Dedifferentiated amniotic fluid mesenchymal stem cell (primary cell): ENCODE measurements around the gene COL24A1.
"Not testable (repeated sequence)": the region's sequence is repeated elsewhere in the genome, so short reads cannot be mapped to it uniquely, and the experiment has no call there.

Source experiments
- DNase-seq: peaks from one replicate; pipeline ENCODE4 v3.0.0-alpha.2; 2016; ENCODE audit errors: extremely low spot score

COL24A1 gene

GRCh38 chr1:85984636-85985035, 171.9 kb downstream of the COL24A1 start:
- no peak for DNase-seq

- DNase-seq, result no peak
Observed at GRCh38 chr1:85983316-85983715, 173.3 kb downstream of the COL24A1 start.

GRCh38 chr1:85976516-85977205, 179.9 kb downstream of the COL24A1 start:
- DNase-seq, result no peak

GRCh38 chr1:85975912-85976371, 180.6 kb downstream of the COL24A1 start:
- no peak for DNase-seq

GRCh38 chr1:85962457-85962856, 194.1 kb downstream of the COL24A1 start:
- no peak for DNase-seq

GRCh38 chr1:85957760-85958159, 198.8 kb downstream of the COL24A1 start:
- DNase-seq, result no peak

- DNase-seq, result not testable (repeated sequence)
Observed at GRCh38 chr1:85955218-85955617, 201.4 kb downstream of the COL24A1 start.

GRCh38 chr1:85952460-85952859, 204.1 kb downstream of the COL24A1 start:
- DNase-seq, result no peak

- no peak for DNase-seq
Observed at GRCh38 chr1:85947186-85947585, 209.4 kb downstream of the COL24A1 start.

GRCh38 chr1:85943945-85944344, 212.6 kb downstream of the COL24A1 start:
- DNase-seq, result no peak

GRCh38 chr1:85943526-85943925, 213.0 kb downstream of the COL24A1 start:
- no peak for DNase-seq

- DNase-seq, result peak; percentile 73
Observed at GRCh38 chr1:85940656-85941306, 215.8 kb downstream of the COL24A1 start.

- no peak for DNase-seq
Observed at GRCh38 chr1:85938829-85939228, 217.7 kb downstream of the COL24A1 start.

- no peak for DNase-seq
Observed at GRCh38 chr1:85936470-85936869, 220.1 kb downstream of the COL24A1 start.

- no peak for DNase-seq
Observed at GRCh38 chr1:85936057-85936456, 220.5 kb downstream of the COL24A1 start.

- no peak for DNase-seq
Observed at GRCh38 chr1:85935234-85935633, 221.3 kb downstream of the COL24A1 start.

GRCh38 chr1:85934516-85934915, 222.1 kb downstream of the COL24A1 start:
- peak; percentile 15 for DNase-seq

GRCh38 chr1:85933961-85934360, 222.6 kb downstream of the COL24A1 start:
- no peak for DNase-seq

GRCh38 chr1:85911742-85912141, 244.8 kb downstream of the COL24A1 start:
- no peak for DNase-seq

- DNase-seq, result no peak
Observed at GRCh38 chr1:85900921-85901320, 255.7 kb downstream of the COL24A1 start.

- no peak for DNase-seq
Observed at GRCh38 chr1:85898861-85899260, 257.7 kb downstream of the COL24A1 start.

GRCh38 chr1:85894651-85895050, 261.9 kb downstream of the COL24A1 start:
- DNase-seq, result peak; percentile 73

- no peak for DNase-seq
Observed at GRCh38 chr1:85892366-85892765, 264.2 kb downstream of the COL24A1 start.
